H1 (cell line): ENCODE measurements around the gene GGT6. TPM values are rescaled to one million over a fixed set of nuclear protein-coding genes. Genes with fewer than 3 reads are reported as not detected.

ENCODE experiments used
- CTCF ChIA-PET: fragments of 300-600 bp; sonication (Branson Sonifier 250); formaldehyde crosslinking; loops from one replicate; lab custom pipeline; 2021; ENCODE audit not compliant: partially characterized antibody; lab: Charles Lee
- POLR2A ChIA-PET: fragments of 300-600 bp; sonication (Branson Sonifier 250); formaldehyde crosslinking; loops from one replicate; lab custom pipeline; 2021; ENCODE audit warnings: inconsistent platforms; ENCODE audit not compliant: partially characterized antibody; lab: Charles Lee
- DNase-seq, 2 experiments: peaks; one replicate each; pipeline versions ENCODE4 v3.0.0 to v3.0.0-alpha.2; 2010 to 2022; ENCODE audit warnings: low spot score in 2 of 2, low read depth in 1 of 2, mixed read lengths in 1 of 2
- FAIRE-seq: peaks from 2 replicates; lab custom pipeline; 2011; peaks lifted over from hg19 to GRCh38; lab: Jason Lieb, UNC
- H2AFZ ChIP-seq: 2 replicates; pipeline ENCODE4 v1.8.1; 2012; ENCODE audit warnings: low read length, inconsistent platforms
- H2AK5ac ChIP-seq: 2 replicates; pipeline ENCODE4 v1.6.1; 2013; ENCODE audit warnings: low read depth, low read length
- H2BK120ac ChIP-seq: replicated peaks from 2 replicates; pipeline ENCODE3; 2013; ENCODE audit warnings: low read depth, low read length, inconsistent platforms
- H2BK12ac ChIP-seq: 2 replicates; pipeline ENCODE4 v1.6.1; 2013; ENCODE audit warnings: low read depth, low read length
- H2BK15ac ChIP-seq: 2 replicates; pipeline ENCODE4 v1.6.1; 2013; ENCODE audit warnings: low read length
- H2BK20ac ChIP-seq: 2 replicates; pipeline ENCODE4 v1.6.1; 2013; ENCODE audit warnings: low read length
- H2BK5ac ChIP-seq: 2 replicates; pipeline ENCODE4 v1.6.1; 2013; ENCODE audit warnings: low read depth, low read length
- H3K14ac ChIP-seq: 2 replicates; pipeline ENCODE4 v1.6.1; 2013; ENCODE audit warnings: inconsistent platforms; ENCODE audit not compliant: insufficient read length
- H3K18ac ChIP-seq: 2 replicates; pipeline ENCODE4 v1.6.1; 2013; ENCODE audit warnings: low read length; ENCODE audit errors: extremely low read depth
- H3K23ac ChIP-seq: 2 replicates; pipeline ENCODE4 v1.6.1; 2013; ENCODE audit warnings: inconsistent platforms; ENCODE audit not compliant: insufficient read length
- H3K23me2 ChIP-seq: 2 replicates; pipeline ENCODE4 v1.6.1; 2013; ENCODE audit warnings: low read depth, low read length
- H3K27ac ChIP-seq: 2 replicates; pipeline ENCODE4 v1.6.1; 2011; ENCODE audit warnings: low read depth, low read length, inconsistent platforms
- H3K27me3 ChIP-seq, 4 experiments: replicated peaks in 1 of 4; 1 replicate in 1 of 4; 2 replicates in 3 of 4; pipeline versions ENCODE4 v1.6.1 to v1.8.1; 2011 to 2013; ENCODE audit warnings: low read length in 3 of 4, mild to moderate bottlenecking in 3 of 4, inconsistent platforms in 2 of 4, mixed read lengths in 2 of 4, moderate library complexity in 1 of 4; ENCODE audit not compliant: control insufficient read depth in 3 of 4, insufficient read depth in 3 of 4; ENCODE audit errors: extremely low read depth in 1 of 4
- H3K36me3 ChIP-seq, 4 experiments: 2 replicates each; pipeline versions ENCODE4 v1.6.1 to v1.8.1; 2011 to 2013; ENCODE audit warnings: mild to moderate bottlenecking in 4 of 4, low read length in 3 of 4, moderate library complexity in 2 of 4, control low read depth in 1 of 4, inconsistent platforms in 1 of 4; ENCODE audit not compliant: insufficient read depth in 4 of 4, control insufficient read depth in 2 of 4
- H3K4ac ChIP-seq: replicated peaks from 2 replicates; pipeline ENCODE3; 2013; ENCODE audit warnings: low read length, low read depth, mixed read lengths, inconsistent platforms; ENCODE audit not compliant: insufficient read length
- H3K4me1 ChIP-seq, 4 experiments: replicated peaks in 1 of 4; 1 replicate in 1 of 4; 2 replicates in 3 of 4; pipeline versions ENCODE4 v1.6.1 to v1.8.1; 2011 to 2013; ENCODE audit warnings: low read length in 3 of 4, inconsistent platforms in 2 of 4, mixed read lengths in 1 of 4; ENCODE audit not compliant: insufficient read depth in 4 of 4, control insufficient read depth in 3 of 4
- H3K4me2 ChIP-seq, 2 experiments: 2 replicates each; pipeline versions ENCODE4 v1.6.1 to v1.8.1; 2011 to 2013; ENCODE audit warnings: low read depth in 2 of 2, low read length in 2 of 2, control low read depth in 1 of 2, inconsistent platforms in 1 of 2, mild to moderate bottlenecking in 1 of 2; ENCODE audit not compliant: insufficient read depth in 1 of 2
- H3K4me3 ChIP-seq, 4 experiments: fragments of 200-600, 300-600 bp in 1 of 4; sonication (generic), shearing (Covaris generic), sonication (Bioruptor Twin) in 1 of 4; 2 replicates each; pipeline versions ENCODE4 v1.5.1 to v1.8.1; 2011 to 2016; ENCODE audit warnings: low read length in 4 of 4, low read depth in 3 of 4, control low read depth in 2 of 4, inconsistent platforms in 2 of 4, mild to moderate bottlenecking in 2 of 4, mixed read lengths in 1 of 4, moderate library complexity in 1 of 4; ENCODE audit not compliant: insufficient read depth in 2 of 4; ENCODE audit errors: extremely low read depth in 1 of 4
- H3K56ac ChIP-seq: replicated peaks from 2 replicates; pipeline ENCODE3; 2013; ENCODE audit warnings: low read depth, mild to moderate bottlenecking, mixed read lengths, low read length, inconsistent platforms; ENCODE audit not compliant: insufficient read length
- H3K79me1 ChIP-seq: 2 replicates; pipeline ENCODE4 v1.6.1; 2013; ENCODE audit warnings: low read depth, low read length, control low read depth
- H3K79me2 ChIP-seq, 2 experiments: 2 replicates each; pipeline versions ENCODE4 v1.6.1 to v1.8.1; 2012 to 2013; ENCODE audit warnings: low read length in 2 of 2, mild to moderate bottlenecking in 2 of 2, inconsistent platforms in 1 of 2; ENCODE audit not compliant: insufficient read depth in 2 of 2, control insufficient read depth in 1 of 2
- H3K9ac ChIP-seq, 4 experiments: replicated peaks in 1 of 4; 1 replicate in 1 of 4; 2 replicates in 3 of 4; pipeline versions ENCODE4 v1.6.1 to v1.8.1; 2011 to 2013; ENCODE audit warnings: low read depth in 3 of 4, low read length in 3 of 4, control low read depth in 2 of 4, mild to moderate bottlenecking in 2 of 4, moderate library complexity in 2 of 4, inconsistent platforms in 1 of 4; ENCODE audit errors: extremely low read depth in 1 of 4
- H3K9me3 ChIP-seq, 2 experiments: 2 replicates each; pipeline versions ENCODE4 v1.6.1 to v1.8.1; 2012 to 2013; ENCODE audit warnings: mild to moderate bottlenecking in 2 of 2, moderate library complexity in 2 of 2, control low read depth in 1 of 2, inconsistent platforms in 1 of 2, low read depth in 1 of 2, low read length in 1 of 2, mixed read lengths in 1 of 2; ENCODE audit not compliant: insufficient read depth in 2 of 2
- H4K20me1 ChIP-seq, 2 experiments: replicated peaks in 1 of 2; 2 replicates each; pipeline versions ENCODE3 to v1.8.1; 2011 to 2013; ENCODE audit warnings: inconsistent platforms in 2 of 2, low read length in 2 of 2, mild to moderate bottlenecking in 1 of 2; ENCODE audit not compliant: insufficient read depth in 2 of 2, control insufficient read depth in 1 of 2
- H4K5ac ChIP-seq: 2 replicates; pipeline ENCODE4 v1.6.1; 2013; ENCODE audit warnings: low read length, low read depth, mixed read lengths, inconsistent platforms; ENCODE audit not compliant: insufficient read length
- H4K8ac ChIP-seq: 2 replicates; pipeline ENCODE4 v1.8.0; 2013; ENCODE audit warnings: mild to moderate bottlenecking, moderate library complexity, low read length, inconsistent platforms; ENCODE audit not compliant: insufficient read depth; ENCODE audit errors: extremely low read depth
- H4K91ac ChIP-seq: replicated peaks from 2 replicates; pipeline ENCODE3; 2013; ENCODE audit warnings: low read length, mixed read lengths, inconsistent platforms; ENCODE audit not compliant: insufficient read length
- CTBP2 ChIP-seq: IDR thresholded peaks from 2 replicates; pipeline ENCODE4 v1.7.0; 2011; ENCODE audit warnings: borderline replicate concordance, mild to moderate bottlenecking, moderate library complexity, mixed read lengths, low read length; ENCODE audit not compliant: insufficient read depth, insufficient read length
- EGR1 ChIP-seq: IDR thresholded peaks from 2 replicates; pipeline ENCODE4 v1.6.1; 2011; ENCODE audit warnings: low read depth, low read length, borderline replicate concordance
- FOSL1 ChIP-seq: IDR thresholded peaks from 2 replicates; pipeline ENCODE4 v1.6.1; 2011; ENCODE audit warnings: mild to moderate bottlenecking, low read depth, low read length, moderate library complexity; ENCODE audit not compliant: insufficient read depth
- GABPA ChIP-seq: IDR thresholded peaks from 2 replicates; pipeline ENCODE4 v1.6.1; 2011; ENCODE audit warnings: mild to moderate bottlenecking, low read length, moderate library complexity, borderline replicate concordance; ENCODE audit not compliant: insufficient read depth
- JUND ChIP-seq: IDR thresholded peaks from 2 replicates; pipeline ENCODE4 v1.6.1; 2011; ENCODE audit warnings: mild to moderate bottlenecking, improper control_type of control experiment, low read length
- KDM1A ChIP-seq: fragments of 200-600, 300-600 bp; sonication (generic); IDR thresholded peaks from 2 replicates; pipeline ENCODE4 v1.7.1; 2016; ENCODE audit warnings: mild to moderate bottlenecking, low read length, borderline replicate concordance
- RBBP5 ChIP-seq: IDR thresholded peaks from 2 replicates; pipeline ENCODE4 v1.7.1; 2012; ENCODE audit warnings: low read depth, mild to moderate bottlenecking, inconsistent platforms, low read length, moderate library complexity, borderline replicate concordance
- SIRT6 ChIP-seq: IDR thresholded peaks from one replicate; pipeline ENCODE4 v1.7.1; 2012; ENCODE audit warnings: low read length, inconsistent platforms
- SP1 ChIP-seq: IDR thresholded peaks from 2 replicates; pipeline ENCODE4 v1.6.1; 2011; ENCODE audit warnings: low read depth, low read length
- SUZ12 ChIP-seq: fragments of 200-600 bp; sonication (generic); IDR thresholded peaks from 2 replicates; pipeline ENCODE4 v1.6.1; 2012; ENCODE audit warnings: mild to moderate bottlenecking, inconsistent platforms, low read length, moderate library complexity, mixed read lengths
- WGBS, 2 experiments: shearing (Covaris generic) in 1 of 2; methylation state at CpG; one replicate each; pipeline versions ENCODE4 v1.1.6 to v1.1.7; 2013 to 2015; ENCODE audit warnings: low lambda C conversion rate in 2 of 2, mixed read lengths in 2 of 2, inconsistent platforms in 1 of 2, low coverage in 1 of 2, missing lambda C conversion rate in 1 of 2; ENCODE audit not compliant: insufficient replicate concordance in 2 of 2, insufficient coverage in 1 of 2, insufficient read length in 1 of 2; ENCODE audit errors: extremely low coverage in 1 of 2, missing lambda C conversion rate in 1 of 2; 5-methylcytosine and 5-hydroxymethylcytosine counted together
- polyA plus RNA-seq, 7 experiments: library from polyadenylated mRNA; depleted of rRNA in 3 of 7; stranded (reverse) in 5 of 7; unstranded in 2 of 7; fragments of >200 nt in 5 of 7; fragments of 200-250 nt in 2 of 7; gene quantifications; 1 replicate in 5 of 7; 2 replicates in 1 of 7; 4 replicates in 1 of 7; pipeline versions ENCODE4 v1.2.1 to v1.2.3, GENCODE V29; 2011 to 2013; ENCODE audit warnings: missing spikeins in 2 of 7, mixed read lengths in 2 of 7
- total RNA-seq: library from RNA; stranded (reverse); fragmentation: NEBNext Ultra II Directional; extraction: Animal tissue kit (Norgen Biotek cat#: 25700); gene quantifications from 2 replicates; pipeline ENCODE4 v1.2.1, GENCODE V29; 2021
- TF ChIP-seq, protein P1 (sequence below): IDR thresholded peaks from 2 replicates; pipeline ENCODE4 v1.6.1; 2011; ENCODE audit warnings: low read depth, mild to moderate bottlenecking, low read length; ENCODE audit not compliant: insufficient read depth

The GGT6 gene
- total and polyA plus RNA-seq, 2 of the 8 experiments (the other 6 are each of a cell fraction or from before 2014, with no cell fraction given) = 0.18 TPM; not detected in 1

GRCh38 chr17:4605826-4606225 is 45.4 kb upstream of the GGT6 start:
- no peak overlapping the region for H4K8ac ChIP-seq
- H3K9me3 ChIP-seq = no peaks in the 10 kb centered on the region
- H2BK12ac ChIP-seq = peak overlapping the region; percentile 33; the same call in 1 of the 2 replicates
- no peak overlapping the region for H2BK20ac ChIP-seq
- no peak overlapping the region for H3K18ac ChIP-seq
- H3K14ac ChIP-seq = no peak overlapping the region
- peaks cover 0 to 10% (median 4%) of the 10 kb centered on the region in 4 experiments; a peak in 4 of 7 replicates for H3K4me1 ChIP-seq
- ChIA-PET POLR2A (no interaction called here), CTCF (interaction anchor here (1.5 to 1.7 kb wide), 2 partner anchors 11 to 19 kb away, joined by 6 to 7 read pairs; no protein-coding TSS in a partner anchor)
- 92% methylated on average over 11 of the region's 12 CpGs; no CpG with 5 or more reads in 1 of the 2 experiments for WGBS, 2 experiments
- H2BK120ac ChIP-seq = no peak overlapping the region
- 0 out of 2 replicates have a peak overlapping the region, but pooled peaks have one; percentile 82 for H2AK5ac ChIP-seq
- no peaks in the 10 kb centered on the region; a peak in 1 of 7 replicates for H3K27me3 ChIP-seq
- no peak overlapping the region for H3K56ac ChIP-seq
- H3K27ac ChIP-seq = no peak overlapping the region
- H3K23ac ChIP-seq = no peak overlapping the region
- H3K4ac ChIP-seq = no peak overlapping the region
- H4K20me1 ChIP-seq = no peaks in the 10 kb centered on the region
- peak overlapping the region; percentile 39; the same call in 1 of the 2 replicates for H2BK5ac ChIP-seq
- no peak overlapping the region for H3K4me3 ChIP-seq
- H2AFZ ChIP-seq = no peak overlapping the region
- no peak for DNase-seq
- TF ChIP-seq JUND = no peak
- TF ChIP-seq KDM1A = no peak
- TF ChIP-seq RBBP5 = no peak
- no peak for TF ChIP-seq SIRT6
- no peak for TF ChIP-seq SP1
- TF ChIP-seq CTBP2 = no peak
- TF ChIP-seq FOSL1 = no peak
- TF ChIP-seq SUZ12 = no peak
- TF ChIP-seq EGR1 = no peak
- no peak for TF ChIP-seq GABPA
- TF ChIP-seq, protein P1, sequence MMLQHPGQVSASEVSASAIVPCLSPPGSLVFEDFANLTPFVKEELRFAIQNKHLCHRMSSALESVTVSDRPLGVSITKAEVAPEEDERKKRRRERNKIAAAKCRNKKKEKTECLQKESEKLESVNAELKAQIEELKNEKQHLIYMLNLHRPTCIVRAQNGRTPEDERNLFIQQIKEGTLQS = no peak
- H4K91ac ChIP-seq = no peak overlapping the region
- H2BK15ac ChIP-seq = 0 out of 2 replicates have a peak overlapping the region, but pooled peaks have one; percentile 61
- FAIRE-seq = no peak
- H3K79me1 ChIP-seq = no peaks in the 10 kb centered on the region
- H3K79me2 ChIP-seq = no peaks in the 10 kb centered on the region
- no peaks in the 10 kb centered on the region for H3K36me3 ChIP-seq
- H4K5ac ChIP-seq = no peak overlapping the region
- 0 out of 7 replicates have a peak overlapping the region, but pooled peaks of 1 of the 4 experiments have one; percentile 2 for H3K9ac ChIP-seq
- H3K23me2 ChIP-seq = no peaks in the 10 kb centered on the region
- no peak overlapping the region for H3K4me2 ChIP-seq
